Measurements from ENCODE around the gene MAP2. TPM values are rescaled to one million over a fixed set of nuclear protein-coding genes. Genes with fewer than 3 reads are reported as not detected.
"Not testable (repeated sequence)": the region's sequence is repeated elsewhere in the genome, so short reads cannot be mapped to it uniquely, and the experiment has no call there.

MAP2 gene
- total and polyA plus RNA-seq, 9 donors = 5.4 to 23.9 (median 9.6) TPM

DNA sequence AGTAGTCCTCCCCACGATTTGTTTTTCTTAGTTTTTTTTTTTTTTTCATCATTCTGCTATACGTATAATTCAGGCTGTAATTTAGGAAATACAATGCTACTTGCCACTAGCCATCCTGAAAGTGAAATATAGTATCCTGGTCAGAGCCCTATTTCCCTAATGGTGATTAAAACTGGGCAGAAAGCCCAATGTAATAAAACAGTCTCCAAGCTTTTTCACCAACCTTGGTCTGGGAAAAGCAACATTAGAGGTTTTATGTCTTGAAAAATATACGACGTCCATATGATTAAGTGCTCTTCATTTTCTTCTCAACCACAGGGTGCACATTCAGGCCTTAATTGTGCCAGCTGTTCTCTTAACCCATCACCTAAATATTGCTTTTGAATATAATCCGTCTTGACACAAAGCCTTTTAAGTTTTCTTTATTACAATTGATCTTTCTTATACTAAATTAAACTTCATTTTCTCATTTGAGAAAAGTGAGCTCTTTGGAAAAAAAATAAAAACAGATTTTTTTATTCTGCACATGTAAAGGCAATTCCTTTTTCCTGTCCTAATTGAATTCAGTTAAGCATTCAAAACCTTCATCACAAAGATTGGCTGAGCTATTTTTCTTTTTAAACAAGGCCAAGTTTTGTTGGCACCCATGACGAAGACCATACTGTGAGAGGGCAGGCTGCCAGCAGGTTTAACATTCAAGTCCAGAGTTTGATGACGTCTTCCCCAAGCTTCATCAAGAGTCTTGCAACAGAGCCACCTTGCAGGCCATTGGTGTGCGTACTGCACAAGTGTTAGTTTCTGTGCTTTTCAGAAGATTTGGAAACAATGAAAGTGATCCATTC is 52.7 kb downstream of the MAP2 start:
- DNase-seq = no peak
- no peaks in the 10 kb centered on the region for H3K9me3 ChIP-seq
- no peak overlapping the region for H3K4me3 ChIP-seq
- TF ChIP-seq EP300 (IDR thresholded peaks at IDR 0.05) (no peak), POLR2A (IDR thresholded peaks at IDR 0.05) (no peak)
- TF ChIP-seq, protein P1, sequence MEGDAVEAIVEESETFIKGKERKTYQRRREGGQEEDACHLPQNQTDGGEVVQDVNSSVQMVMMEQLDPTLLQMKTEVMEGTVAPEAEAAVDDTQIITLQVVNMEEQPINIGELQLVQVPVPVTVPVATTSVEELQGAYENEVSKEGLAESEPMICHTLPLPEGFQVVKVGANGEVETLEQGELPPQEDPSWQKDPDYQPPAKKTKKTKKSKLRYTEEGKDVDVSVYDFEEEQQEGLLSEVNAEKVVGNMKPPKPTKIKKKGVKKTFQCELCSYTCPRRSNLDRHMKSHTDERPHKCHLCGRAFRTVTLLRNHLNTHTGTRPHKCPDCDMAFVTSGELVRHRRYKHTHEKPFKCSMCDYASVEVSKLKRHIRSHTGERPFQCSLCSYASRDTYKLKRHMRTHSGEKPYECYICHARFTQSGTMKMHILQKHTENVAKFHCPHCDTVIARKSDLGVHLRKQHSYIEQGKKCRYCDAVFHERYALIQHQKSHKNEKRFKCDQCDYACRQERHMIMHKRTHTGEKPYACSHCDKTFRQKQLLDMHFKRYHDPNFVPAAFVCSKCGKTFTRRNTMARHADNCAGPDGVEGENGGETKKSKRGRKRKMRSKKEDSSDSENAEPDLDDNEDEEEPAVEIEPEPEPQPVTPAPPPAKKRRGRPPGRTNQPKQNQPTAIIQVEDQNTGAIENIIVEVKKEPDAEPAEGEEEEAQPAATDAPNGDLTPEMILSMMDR (IDR thresholded peaks at IDR 0.05) = no peak
- intact Hi-C loops (cut with DNase I) = no loop called here
- no peaks in the 10 kb centered on the region for H3K36me3 ChIP-seq
- WGBS, 3 donors = 49 to 66% (median 61%) methylated on average over 8 of the region's 8 CpGs
- no peaks in the 10 kb centered on the region for H3K27me3 ChIP-seq
- H3K4me1 ChIP-seq (ENCODE audit: insufficient read depth) = peaks cover 6% of the 10 kb centered on the region
- H3K27ac ChIP-seq = no peak overlapping the region

DNA sequence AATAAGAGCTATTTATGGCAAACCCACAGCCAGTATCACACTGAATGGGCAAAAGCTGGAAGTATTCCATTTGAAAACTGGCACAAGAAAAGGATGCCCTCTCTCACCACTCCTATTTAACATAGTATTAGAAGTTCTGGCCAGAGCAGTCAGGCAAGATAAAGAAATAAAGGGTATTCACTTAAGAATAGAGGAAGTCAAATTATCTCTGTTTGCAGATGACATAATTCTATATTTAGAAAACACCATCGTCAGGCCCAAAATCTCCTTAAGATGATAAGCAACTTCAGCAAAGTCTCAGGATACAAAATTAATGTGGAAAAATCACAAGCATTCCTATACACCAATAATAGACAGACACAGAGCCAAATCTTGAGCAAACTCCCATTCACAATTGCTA is 68.4 kb downstream of the MAP2 start:
- not testable (repeated sequence) for H3K9me3 ChIP-seq; H3K27ac ChIP-seq; H3K4me1 ChIP-seq (ENCODE audit: insufficient read depth); DNase-seq; H3K36me3 ChIP-seq; H3K27me3 ChIP-seq; H3K4me3 ChIP-seq
- 37 to 40% (median 39%) methylated on average over 1 of the region's 1 CpG for WGBS, 3 donors
- intact Hi-C loops (cut with DNase I) = loop anchor here in 1 of 4 donors (2.0 kb wide), 1 partner anchor 37 kb away; no protein-coding TSS in a partner anchor

GRCh38 chr2:209495068-209495620 is 71.3 kb downstream of the MAP2 start:
- H3K27ac ChIP-seq; H3K27me3 ChIP-seq; H3K4me1 ChIP-seq (ENCODE audit: insufficient read depth); intact Hi-C loops (cut with DNase I); H3K9me3 ChIP-seq; DNase-seq; H3K36me3 ChIP-seq; H3K4me3 ChIP-seq: not testable (repeated sequence)
- WGBS, 3 donors = 92 to 93% (median 93%) methylated on average over 13 of the region's 13 CpGs

GRCh38 chr2:209495855-209496585 is 72.2 kb downstream of the MAP2 start:
- intact Hi-C loops (cut with DNase I) = no loop called here
- no peak overlapping the region for H3K27ac ChIP-seq
- H3K27me3 ChIP-seq = no peaks in the 10 kb centered on the region
- no peak for DNase-seq
- TF ChIP-seq EP300 (IDR thresholded peaks at IDR 0.05) (peak; percentile 23), POLR2A (IDR thresholded peaks at IDR 0.05) (no peak)
- 19 to 21% (median 20%) methylated on average over 4 of the region's 4 CpGs for WGBS, 3 donors
- H3K9me3 ChIP-seq = no peaks in the 10 kb centered on the region
- no peak overlapping the region for H3K4me3 ChIP-seq
- no peaks in the 10 kb centered on the region for H3K36me3 ChIP-seq
- no peaks in the 10 kb centered on the region for H3K4me1 ChIP-seq (ENCODE audit: insufficient read depth)

- Histone ChIP-seq H3K9me3 (no peaks in the 10 kb centered on the region), H3K4me3 (no peak overlapping the region), H3K36me3 (no peaks in the 10 kb centered on the region), H3K27ac (no peak overlapping the region), H3K27me3 (no peaks in the 10 kb centered on the region), H3K4me1 (ENCODE audit: insufficient read depth) (no peaks in the 10 kb centered on the region)
- intact Hi-C loops (cut with DNase I) = no loop called here
- TF ChIP-seq EP300 (IDR thresholded peaks at IDR 0.05) = no peak
- TF ChIP-seq, protein P1 (IDR thresholded peaks at IDR 0.05) = no peak
- TF ChIP-seq POLR2A (IDR thresholded peaks at IDR 0.05) = no peak
- no peak for DNase-seq
Observed at GRCh38 chr2:209496586-209496982, 72.7 kb downstream of the MAP2 start.

All from ovary (tissue), 9 donors.